NCI-H1417 treated with DMSO at 0.1 percent for 48 hours (cell line): ENCODE measurements around the gene PPP1R37.

ENCODE experiments used
- DNase-seq: peaks from one replicate; lab custom pipeline; 2025; lab: John Stamatoyannopoulos, UW

PPP1R37 gene

GRCh38 chr19:45153339-45154063, 60.5 kb downstream of the PPP1R37 start:
- DNase-seq = peak; percentile 34

- DNase-seq = no peak
Measured at GRCh38 chr19:45154064-45154827, 61.3 kb downstream of the PPP1R37 start.

GRCh38 chr19:45156011-45156630, 63.1 kb downstream of the PPP1R37 start:
- DNase-seq = no peak

GRCh38 chr19:45156751-45157150, 63.8 kb downstream of the PPP1R37 start:
- no peak for DNase-seq

- no peak for DNase-seq
Measured at GRCh38 chr19:45158503-45159209, 65.7 kb downstream of the PPP1R37 start.

GRCh38 chr19:45159210-45159970, 66.4 kb downstream of the PPP1R37 start:
- DNase-seq = no peak

GRCh38 chr19:45159971-45160324, 67.0 kb downstream of the PPP1R37 start:
- DNase-seq = no peak

GRCh38 chr19:45160870-45161737, 68.1 kb downstream of the PPP1R37 start, which contains the start of gene NKPD1:
Gene NKPD1 (minus strand): TSS chr19:45160982. CDS start chr19:45160150, 832 bp downstream.
- no peak for DNase-seq

- DNase-seq = no peak
Measured at GRCh38 chr19:45161738-45162607, 69.0 kb downstream of the PPP1R37 start.

- DNase-seq = no peak
Measured at GRCh38 chr19:45162608-45163143, 69.7 kb downstream of the PPP1R37 start.

- DNase-seq = no peak
Measured at GRCh38 chr19:45163156-45163555, 70.2 kb downstream of the PPP1R37 start.

- DNase-seq = no peak
Measured at GRCh38 chr19:45163751-45164460, 70.9 kb downstream of the PPP1R37 start.

GRCh38 chr19:45164577-45165335, 71.8 kb downstream of the PPP1R37 start:
- no peak for DNase-seq

- DNase-seq = no peak
Measured at GRCh38 chr19:45166723-45167252, 73.8 kb downstream of the PPP1R37 start.

GRCh38 chr19:45168767-45169351, 75.9 kb downstream of the PPP1R37 start:
- DNase-seq = no peak

- DNase-seq = no peak
Measured at GRCh38 chr19:45169602-45170001, 76.6 kb downstream of the PPP1R37 start.
